PC-9 (cell line): ENCODE data around the gene TAS2R40. TPM values are rescaled to one million over a fixed set of nuclear protein-coding genes. Genes with fewer than 3 reads are reported as not detected.

Experiments used
- BruUV-seq: library from RNA; stranded (reverse); fragments of 400-500 nt; replicated peaks from 2 replicates; lab custom pipeline; 2021; lab: Mats Ljungman, UMichigan
- CTCF ChIA-PET: fragments of 300-600 bp; sonication (Branson Sonifier 250); formaldehyde crosslinking; loops from one replicate; lab custom pipeline; 2022; ENCODE audit warnings: antibody characterized with exemption; lab: Charles Lee
- POLR2A ChIA-PET: fragments of 300-600 bp; sonication (Branson Sonifier 250); formaldehyde crosslinking; loops from one replicate; lab custom pipeline; 2022; ENCODE audit warnings: antibody characterized with exemption; ENCODE audit not compliant: unreplicated experiment; lab: Charles Lee
- DNase-seq, 2 experiments: peaks; one replicate each; pipeline versions ENCODE4 v3.0.0 to v3.0.0-alpha.2; 2015 to 2022; ENCODE audit warnings: mixed read lengths in 1 of 2
- H2AFZ ChIP-seq: fragments of 200-600 bp; sonication (generic); 2 replicates; pipeline ENCODE4 v1.8.1; 2017; ENCODE audit warnings: antibody characterized with exemption
- H3F3A ChIP-seq: fragments of 200-600 bp; sonication (generic); 2 replicates; pipeline ENCODE4 v1.8.1; 2017; ENCODE audit warnings: antibody characterized with exemption, mild to moderate bottlenecking, low read depth; ENCODE audit not compliant: insufficient read depth
- H3K27ac ChIP-seq: fragments of 200-600 bp; sonication (generic); 2 replicates; pipeline ENCODE4 v1.6.1; 2016; ENCODE audit warnings: mixed run types
- H3K27me3 ChIP-seq: fragments of 200-600 bp; sonication (generic); 2 replicates; pipeline ENCODE4 v1.6.1; 2016; ENCODE audit warnings: low read depth, mixed run types; ENCODE audit not compliant: insufficient read depth
- H3K36me3 ChIP-seq: fragments of 200-600 bp; sonication (generic); 2 replicates; pipeline ENCODE4 v1.6.1; 2016; ENCODE audit warnings: low read depth, mixed run types
- H3K4me1 ChIP-seq: fragments of 200-600 bp; sonication (generic); replicated peaks from 2 replicates; pipeline ENCODE4 v1.6.1; 2016; ENCODE audit warnings: mixed run types; ENCODE audit not compliant: insufficient read depth
- H3K4me2 ChIP-seq: fragments of 200-600 bp; sonication (generic); 2 replicates; pipeline ENCODE4 v1.6.1; 2017; ENCODE audit warnings: mixed run types
- H3K4me3 ChIP-seq: fragments of 200-600 bp; sonication (generic); 2 replicates; pipeline ENCODE4 v1.6.1; 2016; ENCODE audit warnings: mixed run types
- H3K79me2 ChIP-seq: fragments of 200-600 bp; sonication (generic); 2 replicates; pipeline ENCODE4 v1.6.1; 2017; ENCODE audit warnings: low read depth, mixed run types
- H3K9me2 ChIP-seq: fragments of 200-600 bp; sonication (generic); 2 replicates; pipeline ENCODE4 v1.8.1; 2017; ENCODE audit warnings: mild to moderate bottlenecking; ENCODE audit not compliant: insufficient read depth
- H3K9me3 ChIP-seq: fragments of 200-600 bp; sonication (generic); 2 replicates; pipeline ENCODE4 v1.8.1; 2016; ENCODE audit warnings: low read depth; ENCODE audit not compliant: insufficient read depth
- H4K20me1 ChIP-seq: fragments of 200-600 bp; sonication (generic); 2 replicates; pipeline ENCODE4 v1.8.1; 2017; ENCODE audit not compliant: insufficient read depth
- EZH2 ChIP-seq: fragments of 200-600 bp; sonication (generic); IDR thresholded peaks from 2 replicates; pipeline ENCODE4 v1.8.0; 2017; ENCODE audit warnings: antibody characterized with exemption, low read depth
- intact Hi-C: fragments of 100-400 bp; cut with micrococcal nuclease; formaldehyde crosslinking; loops from one replicate; pipeline ENCODE4 v1.10.0; 2022; ENCODE audit not compliant: unreplicated experiment
- total RNA-seq: library from RNA; stranded (reverse); gene quantifications from 2 replicates; pipeline ENCODE4 v1.2.3, GENCODE V29; 2021
- TF ChIP-seq, protein P1 (sequence below): fragments of 200-600 bp; sonication (generic); conservative IDR thresholded peaks from 2 replicates; pipeline ENCODE4 v1.6.1; 2017; ENCODE audit warnings: mixed run types, antibody characterized with exemption, mild to moderate bottlenecking, moderate library complexity

TAS2R40 gene
- total RNA-seq, 1 experiment from 2014 or later, result not detected

DNA sequence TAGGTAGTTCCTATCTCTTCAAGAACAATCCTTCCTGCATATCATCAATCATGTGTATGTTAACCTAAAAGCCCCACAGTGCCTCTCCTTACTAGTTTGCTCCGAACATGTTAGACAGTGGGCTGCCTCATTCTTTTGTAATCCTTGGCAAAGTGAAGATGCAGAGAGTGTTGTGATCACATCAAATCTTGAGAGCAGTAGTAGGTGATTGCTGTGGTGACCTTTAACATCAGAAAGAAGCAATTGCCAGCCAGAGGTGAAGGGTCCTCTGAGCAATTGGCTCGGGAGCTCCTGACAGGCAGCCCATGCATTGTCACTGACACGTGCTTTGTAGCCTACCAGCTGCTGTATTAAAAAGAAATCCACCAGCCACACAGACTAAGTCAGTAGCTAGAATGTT lies 21.8 kb downstream of the TAS2R40 start:
- intact Hi-C loops, result loop anchor here (10.0 kb wide), 1 partner anchor 881 kb away; the partner anchor contains the start of gene OR2A14
- no peak overlapping the region for H3K4me3 ChIP-seq
- TF ChIP-seq, protein P1, sequence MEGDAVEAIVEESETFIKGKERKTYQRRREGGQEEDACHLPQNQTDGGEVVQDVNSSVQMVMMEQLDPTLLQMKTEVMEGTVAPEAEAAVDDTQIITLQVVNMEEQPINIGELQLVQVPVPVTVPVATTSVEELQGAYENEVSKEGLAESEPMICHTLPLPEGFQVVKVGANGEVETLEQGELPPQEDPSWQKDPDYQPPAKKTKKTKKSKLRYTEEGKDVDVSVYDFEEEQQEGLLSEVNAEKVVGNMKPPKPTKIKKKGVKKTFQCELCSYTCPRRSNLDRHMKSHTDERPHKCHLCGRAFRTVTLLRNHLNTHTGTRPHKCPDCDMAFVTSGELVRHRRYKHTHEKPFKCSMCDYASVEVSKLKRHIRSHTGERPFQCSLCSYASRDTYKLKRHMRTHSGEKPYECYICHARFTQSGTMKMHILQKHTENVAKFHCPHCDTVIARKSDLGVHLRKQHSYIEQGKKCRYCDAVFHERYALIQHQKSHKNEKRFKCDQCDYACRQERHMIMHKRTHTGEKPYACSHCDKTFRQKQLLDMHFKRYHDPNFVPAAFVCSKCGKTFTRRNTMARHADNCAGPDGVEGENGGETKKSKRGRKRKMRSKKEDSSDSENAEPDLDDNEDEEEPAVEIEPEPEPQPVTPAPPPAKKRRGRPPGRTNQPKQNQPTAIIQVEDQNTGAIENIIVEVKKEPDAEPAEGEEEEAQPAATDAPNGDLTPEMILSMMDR, result no peak
- TF ChIP-seq EZH2, result no peak
- BruUV-seq, result no TSS peak
- peaks cover 42% of the 10 kb centered on the region for H3F3A ChIP-seq
- POLR2A ChIA-PET, result no interaction called here
- H3K4me2 ChIP-seq, result no peak overlapping the region
- CTCF ChIA-PET, result no interaction called here
- no peak overlapping the region for H2AFZ ChIP-seq
- no peak for DNase-seq
- H3K79me2 ChIP-seq, result no peaks in the 10 kb centered on the region
- no peaks in the 10 kb centered on the region; the same call in 1 of the 2 replicates for H3K9me3 ChIP-seq
- H3K27me3 ChIP-seq, result no peaks in the 10 kb centered on the region
- no peaks in the 10 kb centered on the region for H4K20me1 ChIP-seq
- no peaks in the 10 kb centered on the region for H3K36me3 ChIP-seq
- no peak overlapping the region for H3K27ac ChIP-seq
- no peaks in the 10 kb centered on the region for H3K9me2 ChIP-seq
- peaks cover 83% of the 10 kb centered on the region for H3K4me1 ChIP-seq

DNA sequence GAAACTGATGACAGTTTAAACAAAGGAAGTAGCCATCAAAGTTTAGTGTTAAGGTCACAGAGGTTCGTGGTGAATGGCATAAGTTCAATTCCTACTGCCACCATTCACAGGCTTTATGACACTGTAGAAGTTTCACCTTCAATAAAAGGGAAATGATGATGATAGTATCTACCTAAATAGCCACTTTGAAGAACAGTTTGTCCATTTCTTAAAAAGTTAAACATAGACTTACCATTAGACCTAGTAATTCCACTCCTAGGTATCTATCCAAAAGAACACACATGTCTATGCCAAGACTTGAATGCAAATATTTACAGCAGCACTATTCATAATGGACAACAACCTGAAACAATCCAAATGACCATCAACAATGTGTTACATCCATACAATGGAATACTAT lies 22.5 kb downstream of the TAS2R40 start:
- Histone ChIP-seq H2AFZ (no peak overlapping the region), H3K27ac (peak overlapping the region; percentile 58), H3K27me3 (no peaks in the 10 kb centered on the region), H3K4me2 (no peak overlapping the region), H3K9me2 (no peaks in the 10 kb centered on the region), H4K20me1 (no peaks in the 10 kb centered on the region), H3K4me3 (no peak overlapping the region), H3K9me3 (no peaks in the 10 kb centered on the region; the same call in 1 of the 2 replicates), H3F3A (peaks cover 49% of the 10 kb centered on the region), H3K79me2 (no peaks in the 10 kb centered on the region), H3K4me1 (peaks cover 83% of the 10 kb centered on the region), H3K36me3 (no peaks in the 10 kb centered on the region)
- ChIA-PET CTCF (no interaction called here), POLR2A (no interaction called here)
- DNase-seq, result no peak
- no TSS peak for BruUV-seq
- intact Hi-C loops, result loop anchor here (10.0 kb wide), 1 partner anchor 880 kb away; the partner anchor contains the start of gene OR2A14
- TF ChIP-seq EZH2, result no peak
- TF ChIP-seq, protein P1, result no peak

DNA sequence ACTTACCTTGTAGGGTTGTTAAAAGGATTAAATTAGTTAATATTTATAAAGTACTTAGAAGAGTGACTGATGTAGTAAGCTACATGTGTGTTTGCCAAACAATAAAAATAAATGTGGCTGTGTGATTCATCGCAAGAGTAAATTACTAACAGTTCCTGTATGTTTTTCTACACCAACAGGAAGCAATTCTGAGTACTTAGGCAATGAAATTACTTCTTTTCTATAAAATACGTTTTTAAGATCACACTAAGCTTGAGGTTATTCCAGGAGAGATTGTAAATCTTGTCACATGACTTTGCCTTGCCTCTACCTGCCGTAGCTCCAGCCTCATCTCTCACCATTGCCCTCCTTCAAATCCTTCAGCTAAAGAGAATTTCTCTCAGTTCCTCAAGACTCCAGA lies 23.3 kb downstream of the TAS2R40 start:
- Histone ChIP-seq H3K9me3 (no peaks in the 10 kb centered on the region; the same call in 1 of the 2 replicates), H3K9me2 (no peaks in the 10 kb centered on the region), H3K4me2 (peak overlapping the region; percentile 16), H3K4me1 (peaks cover 83% of the 10 kb centered on the region), H3K79me2 (no peaks in the 10 kb centered on the region), H3K27me3 (no peaks in the 10 kb centered on the region), H3K4me3 (no peak overlapping the region), H3F3A (peaks cover 50% of the 10 kb centered on the region), H4K20me1 (no peaks in the 10 kb centered on the region), H2AFZ (0 out of 2 replicates have a peak overlapping the region, but pooled peaks have one; percentile 4), H3K27ac (peak overlapping the region; percentile 58), H3K36me3 (no peaks in the 10 kb centered on the region)
- BruUV-seq, result no TSS peak
- intact Hi-C loops, result loop anchor here (10.0 kb wide), 1 partner anchor 880 kb away; the partner anchor contains the start of gene OR2A14
- TF ChIP-seq EZH2, result no peak
- TF ChIP-seq, protein P1, result no peak
- ChIA-PET POLR2A (interaction anchor here (0.7 kb wide), 1 partner anchor 125 kb away, joined by 5 read pairs; no protein-coding TSS in a partner anchor), CTCF (no interaction called here)
- peak in 1 of 2 experiments; percentile 77 for DNase-seq
